B cell (primary cell): Measurements from ENCODE around the gene SPATA6L.

ENCODE experiments used
- CTCF ChIP-seq: fragments of 200-600 bp; IDR thresholded peaks from one replicate; pipeline ENCODE4 v1.8.0; 2022; ENCODE audit warnings: antibody characterized with exemption, mild to moderate bottlenecking
- EZH2 ChIP-seq: IDR thresholded peaks from 2 replicates; pipeline ENCODE4 v1.6.1; 2012; ENCODE audit warnings: borderline replicate concordance, low read depth, mild to moderate bottlenecking, moderate library complexity, low read length; ENCODE audit not compliant: insufficient read depth, poor library complexity, severe bottlenecking

DNA sequence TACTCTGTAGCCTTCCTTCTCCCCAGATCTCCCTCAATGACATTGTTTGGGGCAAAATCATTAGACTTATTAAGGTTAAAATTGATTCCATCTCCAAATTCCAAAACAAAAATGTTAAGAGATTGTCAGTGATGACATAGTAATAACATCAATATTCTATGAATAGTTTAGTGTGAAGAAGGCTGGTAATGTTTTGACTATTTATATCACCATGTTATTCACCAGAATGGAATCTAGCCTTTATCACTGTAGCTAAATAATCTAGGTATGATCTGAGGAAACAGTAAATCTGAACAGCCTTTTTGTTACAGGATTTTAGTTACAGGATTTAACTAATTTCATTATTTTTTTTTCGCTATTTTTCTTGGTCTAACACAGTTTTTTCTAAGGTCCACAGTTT lies 5.1 kb downstream of the SPATA6L start:
- TF ChIP-seq EZH2 (no peak), CTCF (no peak)
